NCI-H1694 treated with DMSO at 0.1 percent for 48 hours (cell line): ENCODE results near the gene PRKCZ.
"Not testable (repeated sequence)": the region's sequence is repeated elsewhere in the genome, so short reads cannot be mapped to it uniquely, and the experiment has no call there.

ENCODE experiments used
- DNase-seq: peaks from one replicate; lab custom pipeline; 2025; lab: John Stamatoyannopoulos, UW

PRKCZ gene

DNA sequence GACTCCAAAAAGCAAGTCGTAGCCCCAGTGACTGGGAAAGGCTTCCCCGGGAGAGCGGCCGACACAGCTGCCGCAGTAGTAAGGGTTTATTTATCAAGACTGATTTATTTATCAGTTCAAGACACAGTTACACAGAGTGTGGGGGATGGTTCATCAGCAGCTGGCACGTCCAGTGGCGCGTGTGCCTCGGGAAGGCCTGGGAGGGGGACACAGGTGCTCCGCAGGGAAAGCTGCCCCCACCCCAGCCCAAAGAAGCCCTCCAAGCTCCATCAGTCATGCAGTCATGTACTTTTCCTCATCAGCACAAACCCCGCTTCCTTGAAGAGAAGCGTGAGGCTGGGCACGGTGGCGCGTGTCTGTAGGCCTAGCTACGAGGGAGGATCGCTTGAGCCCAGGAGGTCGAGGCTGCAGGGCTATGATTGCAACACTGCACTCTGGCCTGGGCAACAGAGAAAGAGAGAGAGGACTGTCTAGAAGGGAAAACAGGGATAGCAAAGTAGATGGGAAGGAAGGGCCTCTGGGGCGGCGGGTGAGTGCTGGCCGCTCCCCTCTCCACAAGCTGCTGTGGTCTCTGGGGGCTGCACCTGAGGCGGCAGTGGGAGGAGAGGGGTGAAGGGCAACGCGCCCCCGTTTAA, 53.2 kb downstream of the PRKCZ start:
- DNase-seq, result no peak

GRCh38 chr1:2103901-2104590, 53.8 kb downstream of the PRKCZ start:
- no peak for DNase-seq

DNA sequence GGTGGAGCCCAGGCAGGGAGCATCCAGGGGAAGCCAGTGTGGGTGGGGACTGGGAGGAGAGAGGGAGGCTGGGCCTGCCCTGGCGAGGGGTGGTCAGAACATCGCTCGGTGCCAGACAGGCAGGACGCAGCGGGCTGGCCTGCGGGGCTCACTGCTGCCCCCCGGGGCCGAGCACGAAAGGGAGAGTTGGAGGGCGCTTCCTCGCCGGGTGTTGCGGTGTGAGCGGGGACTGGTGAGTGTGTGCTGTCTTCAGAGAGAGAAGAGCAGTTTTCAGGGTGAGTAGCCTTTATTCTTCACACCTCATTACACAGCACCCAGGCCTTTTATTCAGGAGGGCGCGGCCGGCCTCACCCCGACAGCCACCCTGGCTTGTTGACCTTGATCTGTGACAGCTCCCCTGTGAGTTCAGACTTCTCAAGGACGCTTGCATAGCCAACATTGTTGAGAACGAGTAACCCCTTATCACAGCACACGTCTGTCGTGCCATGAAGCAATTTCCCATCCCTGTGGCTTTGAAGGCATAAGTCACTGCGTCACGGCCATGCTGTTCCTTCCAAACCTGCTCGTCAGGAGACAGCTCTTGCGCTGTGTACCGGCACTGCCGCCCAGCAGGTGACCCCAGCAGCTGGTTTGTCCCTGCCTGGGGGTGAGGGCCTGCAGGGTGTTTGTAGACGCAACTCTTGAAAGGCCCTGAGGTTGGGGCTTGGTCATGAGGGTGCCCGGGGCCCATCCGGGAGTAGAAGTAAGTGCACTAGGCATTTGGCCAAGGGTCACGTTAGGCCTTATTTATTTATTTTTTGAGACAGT, 54.6 kb downstream of the PRKCZ start:
- no peak for DNase-seq

- DNase-seq, result no peak
Observed at GRCh38 chr1:2105781-2106524, 55.7 kb downstream of the PRKCZ start.

DNA sequence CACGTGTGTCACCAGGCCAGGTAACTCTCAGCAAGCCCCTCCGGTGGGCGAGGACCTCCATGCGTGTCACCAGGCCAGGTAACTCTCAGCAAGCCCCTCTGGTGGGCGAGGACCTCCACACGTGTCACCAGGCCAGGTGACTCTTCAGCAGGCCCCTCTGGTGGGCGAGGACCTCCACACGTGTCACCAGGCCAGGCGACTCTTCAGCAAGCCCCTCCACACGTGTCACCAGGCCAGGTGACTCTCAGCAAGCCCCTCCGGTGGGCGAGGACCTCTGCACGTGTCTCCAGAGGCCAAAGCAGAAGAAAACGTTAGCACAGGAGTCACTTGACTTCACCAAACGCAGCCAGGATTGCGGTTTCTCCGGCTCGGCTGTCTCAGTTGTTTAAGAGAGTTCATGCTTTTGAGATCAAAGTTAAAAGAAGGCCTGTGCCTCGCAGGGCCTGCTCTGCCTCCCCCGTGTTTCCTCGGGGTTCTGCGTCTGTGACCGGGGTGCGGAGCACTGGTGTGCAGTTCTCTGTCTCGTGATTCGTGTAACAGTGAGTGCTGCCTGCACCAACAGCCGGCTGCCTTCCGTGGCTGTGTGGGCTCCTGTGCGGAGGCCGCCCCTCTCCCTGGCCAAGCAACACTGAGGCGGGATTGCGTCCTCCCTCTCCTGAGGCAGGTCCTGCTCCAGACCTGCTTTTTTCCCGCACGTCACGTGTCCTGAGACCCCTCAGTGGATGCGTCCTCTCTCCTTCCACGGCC, 56.6 kb downstream of the PRKCZ start:
- DNase-seq, result no peak

- no peak for DNase-seq
Observed at GRCh38 chr1:2107586-2108212, 57.5 kb downstream of the PRKCZ start.

DNA sequence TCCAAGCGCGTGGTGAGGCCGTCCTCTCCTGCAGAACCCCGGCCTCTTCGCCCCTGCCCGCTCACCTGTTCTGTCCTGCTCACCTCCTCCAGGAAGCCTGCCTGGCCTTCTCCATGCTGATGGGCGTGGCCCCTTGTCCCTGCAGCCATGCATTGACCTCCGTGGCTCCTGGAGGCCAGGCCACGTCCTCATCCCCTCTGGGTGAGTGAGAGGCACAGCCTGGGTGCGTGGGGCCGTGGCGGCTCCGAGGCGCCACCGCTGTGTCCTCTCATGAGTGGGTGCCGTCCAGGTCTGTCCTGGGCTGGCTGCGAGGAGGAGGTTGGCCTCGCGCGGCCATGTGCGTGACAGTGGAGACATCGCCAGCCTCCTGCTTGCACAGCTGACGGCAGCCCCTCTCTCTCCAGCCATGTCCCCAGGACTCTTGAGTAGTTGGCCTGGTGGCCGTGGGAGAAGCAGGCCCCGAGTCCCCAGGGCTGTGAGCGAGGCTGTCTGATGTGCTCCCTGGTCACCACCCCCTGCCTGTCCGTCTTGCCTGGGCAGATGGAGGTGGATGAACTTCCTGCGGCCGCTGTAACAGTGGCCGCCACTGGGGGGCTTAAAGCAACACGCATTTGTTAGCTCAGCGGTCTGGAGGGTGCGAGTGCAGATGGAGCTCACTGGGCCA, 58.1 kb downstream of the PRKCZ start:
- DNase-seq, result no peak

DNA sequence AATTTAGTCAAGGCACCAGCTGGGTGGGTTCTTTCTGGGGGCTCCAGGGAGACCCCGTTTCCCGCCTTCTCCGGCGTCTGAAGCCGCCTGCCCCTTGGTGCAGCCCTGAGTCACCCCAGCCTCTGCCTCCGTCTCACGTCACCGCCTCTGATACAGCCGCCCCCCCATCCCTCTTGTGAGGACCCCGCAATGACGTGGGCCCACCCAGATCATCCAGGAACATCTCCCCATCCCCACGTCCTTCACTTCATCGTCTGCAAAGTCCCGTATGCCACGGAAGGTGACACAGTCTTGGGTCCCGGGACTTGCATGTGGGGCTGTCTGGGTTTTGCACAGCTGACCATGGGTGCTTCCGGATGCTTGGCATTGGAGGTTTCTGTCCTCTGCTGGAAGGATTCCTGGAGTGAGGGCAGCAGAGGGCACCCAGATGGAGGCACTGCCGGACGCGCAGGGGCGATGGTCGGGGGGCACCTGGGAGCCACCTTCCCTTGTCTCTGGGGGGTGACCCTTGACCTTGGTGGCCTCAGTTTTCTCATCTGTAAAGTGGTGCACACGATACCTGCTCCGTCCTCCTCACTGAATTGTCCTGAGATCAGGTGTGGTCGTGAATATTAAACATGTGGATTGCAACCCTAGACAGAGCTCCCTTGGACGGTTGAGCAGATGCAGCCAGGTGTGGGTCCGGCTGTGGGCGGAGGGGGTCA, 58.8 kb downstream of the PRKCZ start:
- DNase-seq, result no peak

DNA sequence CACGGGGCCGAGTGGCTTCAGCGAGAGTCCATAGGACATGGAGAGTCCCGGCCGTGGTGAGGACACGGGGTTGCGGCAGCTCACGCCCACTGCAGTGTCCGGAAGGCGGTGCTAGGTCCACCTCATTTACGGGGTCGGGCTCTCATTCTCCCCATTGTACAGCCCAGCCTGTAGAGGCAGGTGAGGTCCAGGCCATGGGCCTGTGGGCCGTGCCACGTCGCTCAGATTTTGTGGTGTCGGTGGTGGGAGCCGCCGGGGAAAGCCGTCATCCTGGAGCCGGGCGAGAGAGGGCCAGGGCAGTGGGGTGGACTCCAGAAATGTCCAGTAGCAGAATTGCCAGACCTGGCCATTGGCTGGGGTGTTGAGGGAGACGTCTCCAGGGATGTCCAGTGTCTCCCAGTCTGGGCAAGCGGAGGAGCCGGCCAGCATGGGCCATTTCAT, 59.4 kb downstream of the PRKCZ start:
- no peak for DNase-seq

DNA sequence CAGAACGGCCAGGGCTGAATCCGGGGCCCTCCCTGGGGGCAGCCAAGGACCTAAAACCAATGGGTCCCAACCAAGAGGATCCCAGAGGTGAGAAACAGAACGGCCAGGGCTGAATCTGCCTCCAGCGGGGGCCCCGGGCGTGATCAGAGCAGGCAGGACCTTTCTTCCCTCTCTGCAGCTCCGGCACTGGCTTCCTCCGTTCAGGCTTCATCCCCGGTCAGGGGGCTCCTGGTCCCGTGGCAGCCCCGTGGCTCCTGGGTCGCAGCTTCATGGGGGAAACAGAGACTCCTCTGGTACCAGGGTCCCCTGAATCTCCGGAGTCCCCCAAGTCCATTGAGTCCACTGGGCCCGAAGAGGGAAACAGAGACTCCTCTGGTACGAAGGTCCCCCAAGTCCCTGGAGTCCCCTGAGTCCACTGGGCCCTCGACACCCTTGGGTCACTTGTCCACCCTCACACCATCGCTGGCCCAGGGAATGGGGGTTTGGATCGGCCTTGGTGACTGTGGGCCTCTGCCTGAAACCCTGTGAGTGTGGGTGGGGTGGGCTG, 60.1 kb downstream of the PRKCZ start:
- no peak for DNase-seq

GRCh38 chr1:2110738-2111673, 60.8 kb downstream of the PRKCZ start:
- DNase-seq, result no peak

DNA sequence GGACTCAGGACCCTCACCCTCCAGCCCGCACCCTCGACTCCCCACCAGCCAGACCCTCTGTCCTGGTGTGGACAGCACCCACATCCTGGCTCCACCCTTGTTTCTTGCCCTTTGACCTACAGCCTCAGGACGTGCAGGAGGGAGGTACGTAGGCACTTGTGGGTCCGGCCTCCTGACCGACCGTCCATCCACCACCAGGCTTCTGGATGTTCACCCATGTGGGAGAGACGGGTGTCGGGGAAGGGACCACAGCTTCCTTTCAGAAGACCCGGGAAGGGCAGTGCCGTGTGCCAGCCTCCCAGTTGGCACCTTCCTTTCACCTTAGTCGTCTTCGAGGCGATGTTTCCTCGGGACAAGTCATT, 61.4 kb downstream of the PRKCZ start:
- no peak for DNase-seq

DNA sequence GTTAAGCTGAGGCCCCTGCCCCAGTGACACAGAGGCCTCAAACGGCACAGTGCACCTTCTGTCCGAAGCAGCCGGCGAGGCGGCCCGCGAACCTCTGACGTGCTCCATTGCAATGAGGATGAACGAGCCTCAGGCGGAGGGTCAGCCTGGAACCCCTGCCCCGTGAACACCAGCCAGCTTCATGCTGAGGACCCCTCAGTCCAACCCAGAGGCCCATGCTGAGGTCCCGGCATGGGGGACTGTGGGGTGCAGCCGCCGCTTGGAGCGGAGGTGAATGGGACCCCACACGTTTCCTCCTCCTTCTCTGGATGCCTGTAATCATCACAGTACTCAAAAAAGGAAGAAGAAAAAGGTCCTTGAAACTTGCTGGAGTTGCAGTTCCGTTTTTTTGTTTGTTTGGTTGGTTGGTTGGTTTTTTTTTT, 62.1 kb downstream of the PRKCZ start:
- no peak for DNase-seq

DNA sequence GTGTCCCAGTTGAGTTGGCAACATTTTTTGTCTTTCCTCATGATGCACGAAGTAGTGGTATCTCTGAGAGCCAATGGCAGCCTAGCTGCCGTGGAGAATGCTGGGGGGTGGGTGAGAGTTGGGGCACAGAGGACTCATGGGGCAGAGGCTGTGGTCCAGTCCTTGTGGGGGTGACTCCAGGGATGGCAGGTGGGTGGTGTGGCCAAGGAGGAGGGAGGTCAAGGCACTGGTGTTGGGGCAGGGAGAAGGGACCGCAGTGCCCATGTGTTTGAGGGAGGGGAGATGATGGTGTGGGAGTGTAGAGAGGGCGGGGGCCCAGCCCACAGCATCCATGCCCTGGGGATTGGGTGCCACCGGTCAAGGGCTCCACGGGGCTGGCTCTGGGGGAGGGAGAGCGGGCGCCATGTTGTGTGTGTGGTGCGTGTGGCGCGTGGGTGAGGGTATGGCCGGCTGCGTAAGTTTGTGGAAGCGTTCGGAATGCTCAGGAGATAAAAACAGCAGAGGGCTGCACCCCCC, 63.5 kb downstream of the PRKCZ start:
- no peak for DNase-seq

DNA sequence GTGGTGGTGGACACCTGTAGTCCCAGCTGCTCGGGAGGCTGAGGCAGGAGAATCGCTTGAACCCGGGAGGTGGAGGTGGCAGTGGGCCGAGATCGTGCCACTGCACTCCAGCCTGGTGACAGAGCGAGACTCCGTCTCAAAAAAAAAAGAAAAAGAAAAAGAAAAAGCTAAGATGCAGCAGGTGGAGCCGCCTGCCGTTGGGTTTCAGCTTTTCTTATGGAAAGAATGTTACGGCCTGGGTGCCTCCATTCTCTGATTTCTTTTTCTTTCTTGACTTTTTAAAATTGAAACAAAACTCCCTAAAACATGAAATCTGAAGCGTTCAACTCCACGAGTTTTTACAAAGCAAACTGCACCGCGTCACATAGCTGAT, 64.4 kb downstream of the PRKCZ start:
- not testable (repeated sequence) for DNase-seq

DNA sequence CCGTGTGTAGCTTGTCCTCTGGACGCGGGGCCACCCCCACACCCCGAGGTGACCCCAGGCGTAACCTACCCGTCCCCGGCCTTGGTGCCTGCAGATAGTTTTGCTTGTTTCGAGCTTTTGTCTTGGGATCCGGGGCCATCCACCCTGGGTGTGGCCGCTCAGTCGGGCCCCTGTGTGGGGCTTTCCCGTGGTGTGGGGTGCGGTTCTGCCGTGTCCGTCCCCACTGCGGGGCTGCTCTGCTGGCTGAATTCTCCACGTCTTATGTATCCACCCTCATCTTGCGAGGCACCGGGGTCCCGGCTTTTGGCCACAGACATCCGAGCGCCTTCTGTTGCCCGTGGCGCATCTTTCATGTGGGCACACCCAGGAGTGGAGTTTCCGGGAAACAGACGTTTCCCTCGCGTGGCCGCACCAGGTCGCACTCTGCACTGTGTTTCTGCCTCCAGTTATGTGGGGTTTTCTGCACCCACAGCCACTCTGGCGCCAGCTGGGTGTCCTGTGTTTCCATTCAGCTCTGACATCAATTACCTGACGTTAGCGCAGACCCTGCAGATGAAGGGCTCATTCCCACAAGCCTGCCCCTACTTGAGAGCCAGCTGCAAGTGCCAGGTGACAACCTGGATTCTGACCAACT, 64.9 kb downstream of the PRKCZ start:
- DNase-seq, result no peak

GRCh38 chr1:2115702-2116341, 65.6 kb downstream of the PRKCZ start:
- DNase-seq, result no peak
